Stimulated activated CD4-positive, alpha-beta T cell treated with anti-CD3 and anti-CD28 coated beads, Interleukin-12 subunit alpha, Interleukin-12 subunit beta, amount 100 ng/mL, for 48 hours (primary cell): ENCODE data around the gene BBX.
A peak's percentile ranks its signal among the peaks of the same experiment; 100 is the strongest.

Experiments
- DNase-seq, 3 donors: peaks; one replicate each; pipeline ENCODE4 v3.0.0-alpha.2; 2020; ENCODE audit warnings: low read depth in 2 of 3, low spot score in 1 of 3

BBX gene

GRCh38 chr3:107522510-107523288, at the start of gene BBX:
Gene BBX, plus strand, starts transcription at chr3:107522962. Its CDS starts 187,499 bp downstream, at chr3:107710461.
- DNase-seq: peak; percentile 80 to 96 (median 87)

- no peak for DNase-seq
These were observed 46.3 kb upstream of the BBX start for GRCh38 chr3:107476462-107476861.

GRCh38 chr3:107487490-107487889, 35.3 kb upstream of the BBX start:
- no peak for DNase-seq

- DNase-seq: no peak
These were observed 33.8 kb upstream of the BBX start for GRCh38 chr3:107488942-107489341.

GRCh38 chr3:107493134-107493533, 29.6 kb upstream of the BBX start:
- DNase-seq: no peak

- no peak for DNase-seq
These were observed 25.9 kb upstream of the BBX start for GRCh38 chr3:107496855-107497254.

GRCh38 chr3:107498646-107499045, 24.1 kb upstream of the BBX start:
- DNase-seq: no peak

GRCh38 chr3:107506458-107506857, 16.3 kb upstream of the BBX start:
- DNase-seq: no peak

- no peak for DNase-seq
These were observed 14.4 kb upstream of the BBX start for GRCh38 chr3:107508331-107508730.

- no peak for DNase-seq
These were observed 10.7 kb upstream of the BBX start for GRCh38 chr3:107512108-107512507.

- DNase-seq: no peak
These were observed 8.3 kb upstream of the BBX start for GRCh38 chr3:107514453-107514852.

GRCh38 chr3:107516475-107516874, 6.3 kb upstream of the BBX start:
- no peak for DNase-seq

- no peak for DNase-seq
These were observed 2.2 kb upstream of the BBX start for GRCh38 chr3:107520535-107520934.

GRCh38 chr3:107521469-107522059, 1.2 kb upstream of the BBX start:
- no peak for DNase-seq

GRCh38 chr3:107523289-107523538, 452 bp downstream of the BBX start:
- DNase-seq: no peak

GRCh38 chr3:107523539-107524325, 970 bp downstream of the BBX start:
- DNase-seq: peak in 2 of 3 donors; percentile 37 to 49

GRCh38 chr3:107524326-107524840, 1.6 kb downstream of the BBX start:
- no peak for DNase-seq

- peak in 2 of 3 donors; percentile 12 to 28 for DNase-seq
These were observed 2.3 kb downstream of the BBX start for GRCh38 chr3:107524841-107525643.

- peak in 1 of 3 donors; percentile 13 for DNase-seq
These were observed 3.0 kb downstream of the BBX start for GRCh38 chr3:107525644-107526305.

- no peak for DNase-seq
These were observed 9.2 kb downstream of the BBX start for GRCh38 chr3:107531917-107532469.
